Body of pancreas (tissue), 4 donors: ENCODE measurements around the gene KIF3B. TPM values are rescaled to one million over a fixed set of nuclear protein-coding genes. Genes with fewer than 3 reads are reported as not detected.

Source experiments
- ATAC-seq: fragments of 150-250 bp; one replicate; pipeline ENCODE4 v1.9.1; 2016
- DNase-seq, 4 donors: peaks; one replicate each; pipeline ENCODE4 v3.0.0-alpha.2; 2019
- H3K27ac ChIP-seq, 4 donors: fragments of 200-600 bp; sonication (generic); 1 replicate in 3 of 4; 2 replicates in 1 of 4; pipeline versions ENCODE4 v1.5.1 to v1.6.1; 2016 to 2019; ENCODE audit warnings: mild to moderate bottlenecking in 1 of 4, mixed read lengths in 1 of 4, moderate library complexity in 1 of 4
- H3K27me3 ChIP-seq, 2 donors: fragments of 200-600 bp; sonication (generic); one replicate each; pipeline ENCODE4 v1.6.0; 2016; ENCODE audit warnings: mild to moderate bottlenecking in 1 of 2
- H3K36me3 ChIP-seq, 2 donors: fragments of 200-600 bp; sonication (generic); replicated peaks in 1 of 2; 2 replicates each; pipeline ENCODE4 v1.5.1; 2016; ENCODE audit warnings: low read depth in 2 of 2; ENCODE audit not compliant: insufficient read depth in 1 of 2
- H3K4me1 ChIP-seq: fragments of 200-600 bp; sonication (generic); one replicate; pipeline ENCODE4 v1.6.0; 2016
- H3K4me3 ChIP-seq, 2 donors: fragments of 200-600 bp; sonication (generic); 1 replicate in 1 of 2; 2 replicates in 1 of 2; pipeline ENCODE4 v1.5.1; 2016 to 2019
- H3K9me3 ChIP-seq, 3 donors: fragments of 200-600 bp; sonication (generic); 1 replicate in 2 of 3; 2 replicates in 1 of 3; pipeline ENCODE4 v1.5.1; 2016
- CTCF ChIP-seq, 7 experiments: fragments of 450-650 bp in 4 of 7; fragments of 200-600 bp in 3 of 7; sonication (generic) in 3 of 7; IDR thresholded peaks; one replicate each; pipeline ENCODE4 v1.5.1; 2016 to 2019; ENCODE audit warnings: antibody characterized with exemption in 7 of 7
- POLR2A ChIP-seq, 3 donors: fragments of 450-650 bp; IDR thresholded peaks; one replicate each; pipeline ENCODE4 v1.6.1; 2016; ENCODE audit warnings: antibody characterized with exemption in 3 of 3, mild to moderate bottlenecking in 2 of 3
- WGBS, 2 donors: methylation state at CpG; one replicate each; pipeline ENCODE4 v1.1.5; 2017; 5-methylcytosine and 5-hydroxymethylcytosine counted together
- intact Hi-C: fragments of 100-400 bp; cut with DNase I; formaldehyde crosslinking; loops from one replicate; pipeline ENCODE4 v1.15.1; 2023
- total RNA-seq, 2 donors: library from RNA; depleted of rRNA; stranded (reverse); fragments of >200 nt; gene quantifications; one replicate each; pipeline ENCODE4 v1.1.0, GENCODE V29; 2016

KIF3B gene
- total RNA-seq, 2 donors from 2014 or later: 23.1 to 28.3 TPM

- DNase-seq (peak in 1 of 4 donors; percentile 34), ATAC-seq (no peak)
- H3K36me3 ChIP-seq: peaks cover 0 to 3% of the 10 kb centered on the region in 2 donors
- H3K27ac ChIP-seq: peak overlapping the region; percentile 64 to 87 (median 74)
- H3K9me3 ChIP-seq: no peaks in the 10 kb centered on the region
- no peaks in the 10 kb centered on the region for H3K27me3 ChIP-seq
- H3K4me3 ChIP-seq: no peak overlapping the region
- intact Hi-C loops: no loop called here
- H3K4me1 ChIP-seq: peaks cover 78% of the 10 kb centered on the region
- WGBS, 2 donors: 24 to 39% methylated on average over 12 of the region's 12 CpGs
- TF ChIP-seq POLR2A (IDR thresholded peaks at IDR 0.05) (no peak), CTCF (IDR thresholded peaks at IDR 0.05) (no peak)
These were observed 55.9 kb downstream of the KIF3B start for GRCh38 chr20:32333181-32333987.

- no peak for TF ChIP-seq POLR2A (IDR thresholded peaks at IDR 0.05)
- no peak for TF ChIP-seq CTCF (IDR thresholded peaks at IDR 0.05)
- DNase-seq (peak; percentile 63 to 82 (median 74)), ATAC-seq (peak; percentile 56)
- peaks cover 0 to 3% of the 10 kb centered on the region in 2 donors for H3K36me3 ChIP-seq
- peak overlapping the region; percentile 64 to 87 (median 74) for H3K27ac ChIP-seq
- peaks cover 80% of the 10 kb centered on the region for H3K4me1 ChIP-seq
- no peaks in the 10 kb centered on the region for H3K27me3 ChIP-seq
- intact Hi-C loops: no loop called here
- 30% methylated on average over 13 of the region's 13 CpGs for WGBS, 2 donors
- no peaks in the 10 kb centered on the region for H3K9me3 ChIP-seq
- H3K4me3 ChIP-seq: no peak overlapping the region
These were observed 56.8 kb downstream of the KIF3B start for GRCh38 chr20:32333988-32334885.

- H3K9me3 ChIP-seq: no peaks in the 10 kb centered on the region
- H3K4me3 ChIP-seq: no peak overlapping the region
- 14 to 23% methylated on average over 5 of the region's 5 CpGs for WGBS, 2 donors
- no peaks in the 10 kb centered on the region for H3K36me3 ChIP-seq
- ATAC-seq (no peak), DNase-seq (no peak)
- TF ChIP-seq CTCF (IDR thresholded peaks at IDR 0.05): peak; percentile 35 to 72 (median 60)
- TF ChIP-seq POLR2A (IDR thresholded peaks at IDR 0.05): no peak
- intact Hi-C loops: no loop called here
- H3K27ac ChIP-seq: peak overlapping the region in 1 of 4 donors; percentile 5
- H3K27me3 ChIP-seq: no peaks in the 10 kb centered on the region
- H3K4me1 ChIP-seq: peaks cover 56% of the 10 kb centered on the region
These were observed 59.5 kb downstream of the KIF3B start for GRCh38 chr20:32336918-32337347.

GRCh38 chr20:32337937-32338661, 60.6 kb downstream of the KIF3B start:
- Histone ChIP-seq H3K4me1 (peaks cover 48% of the 10 kb centered on the region), H3K27me3 (no peaks in the 10 kb centered on the region), H3K36me3 (no peaks in the 10 kb centered on the region), H3K9me3 (no peaks in the 10 kb centered on the region), H3K4me3 (no peak overlapping the region), H3K27ac (peak overlapping the region in 3 of 4 donors; percentile 32 to 69 (median 55))
- no peak for DNase-seq
- no peak for ATAC-seq
- intact Hi-C loops: no loop called here
- whole genome bisulfite sequencing, 2 donors: 84 to 91% methylated on average over 11 of the region's 11 CpGs
- TF ChIP-seq POLR2A (IDR thresholded peaks at IDR 0.05) (no peak), CTCF (IDR thresholded peaks at IDR 0.05) (no peak)
